ENCODE data around the gene CLUH. TPM values are rescaled to one million over a fixed set of nuclear protein-coding genes. Genes with fewer than 3 reads are reported as not detected.

CLUH gene
- polyA plus RNA-seq, 1 of the 3 experiments (the other 2 are of a cell fraction): 32.2 TPM

- TF ChIP-seq REST (IDR thresholded peaks at IDR 0.05; ENCODE audit: low read depth, low read length) (no peak), SMC3 (IDR thresholded peaks at IDR 0.05; ENCODE audit: low read depth, low read length) (no peak), FOXJ3 (CRISPR knock-in tag; IDR thresholded peaks at IDR 0.05) (no peak), RXRA (IDR thresholded peaks at IDR 0.05; ENCODE audit: borderline replicate concordance, low read depth) (no peak), CHD2 (IDR thresholded peaks at IDR 0.05; ENCODE audit: low read length, partially characterized antibody) (no peak)
Observed at GRCh38 chr17:2694381-2695242, 17.0 kb downstream of the CLUH start (continued).

GRCh38 chr17:2693561-2694380 lies 17.8 kb downstream of the CLUH start:
- peak; percentile 27 for DNase-seq
- H3K9me2 ChIP-seq: no peaks in the 10 kb centered on the region
- POLR2A ChIA-PET: no interaction called here
- no peak overlapping the region for H3K4me3 ChIP-seq (ENCODE audit: low read depth in 2 of 2, low read length in 1 of 2)
- H2AFZ ChIP-seq (ENCODE audit: low read depth): no peak overlapping the region
- H3K9ac ChIP-seq: no peak overlapping the region
- 99% methylated on average over 13 of the region's 37 CpGs for WGBS (ENCODE audit: low lambda C conversion rate)
- TF ChIP-seq FOXM1 (IDR thresholded peaks at IDR 0.05; ENCODE audit: low read depth): no peak
- no peak for TF ChIP-seq TEAD4 (IDR thresholded peaks at IDR 0.05; ENCODE audit: borderline replicate concordance, insufficient read depth)
- no peak for TF ChIP-seq USF1 (IDR thresholded peaks at IDR 0.05; ENCODE audit: borderline replicate concordance, low read depth)
- peaks cover 0 to 41% of the 10 kb centered on the region in 2 experiments for H3K36me3 ChIP-seq (replicated peaks in 1 of 2; ENCODE audit: control insufficient read depth in 1 of 2, insufficient read depth in 2 of 2, low read length in 1 of 2)
- no peak overlapping the region for H3K4me2 ChIP-seq
- no peak overlapping the region for H3K27ac ChIP-seq (ENCODE audit: low read depth in 2 of 2, low read length in 1 of 2)
- no peaks in the 10 kb centered on the region for H3K4me1 ChIP-seq (ENCODE audit: control insufficient read depth in 1 of 2, insufficient read depth in 2 of 2, low read depth in 1 of 2, low read length in 1 of 2)
- no peaks in the 10 kb centered on the region for H3K9me3 ChIP-seq
- CTCF ChIA-PET: no interaction called here
- no peaks in the 10 kb centered on the region for H4K20me1 ChIP-seq (ENCODE audit: insufficient read depth)
- H3K27me3 ChIP-seq (ENCODE audit: insufficient read depth): no peaks in the 10 kb centered on the region
- H3F3A ChIP-seq (replicated peaks; ENCODE audit: insufficient read depth): peaks cover 1% of the 10 kb centered on the region
- no peaks in the 10 kb centered on the region for H3K79me2 ChIP-seq (ENCODE audit: insufficient read depth)

Measured in SK-N-SH (cell line).